Calu3 (cell line): ENCODE data around the gene PPP2R3A. TPM values are rescaled to one million over a fixed set of nuclear protein-coding genes. Genes with fewer than 3 reads are reported as not detected.

ENCODE experiments used
- BruUV-seq: library from RNA; stranded (reverse); fragments of 400-500 nt; replicated peaks from 2 replicates; lab custom pipeline; 2021; lab: Mats Ljungman, UMichigan
- CTCF ChIA-PET: fragments of 300-600 bp; sonication (Branson Sonifier 250); formaldehyde crosslinking; loops from one replicate; lab custom pipeline; 2022; ENCODE audit warnings: antibody characterized with exemption; lab: Charles Lee
- DNase-seq: peaks from one replicate; pipeline ENCODE4 v3.0.0; 2022
- H3K27ac Mint-ChIP-seq: one replicate; pipeline ENCODE4 v1.8.0; 2022; ENCODE audit warnings: mixed read lengths; ENCODE audit not compliant: unreplicated experiment
- H3K27me3 Mint-ChIP-seq: one replicate; pipeline ENCODE4 v1.8.0; 2022; ENCODE audit warnings: mixed read lengths; ENCODE audit not compliant: unreplicated experiment
- H3K36me3 Mint-ChIP-seq: one replicate; pipeline ENCODE4 v1.8.0; 2022; ENCODE audit warnings: mild to moderate bottlenecking, moderate library complexity, mixed read lengths; ENCODE audit not compliant: insufficient read depth, unreplicated experiment
- H3K4me1 Mint-ChIP-seq: one replicate; pipeline ENCODE4 v1.8.0; 2022; ENCODE audit warnings: mild to moderate bottlenecking, low read depth, mixed read lengths; ENCODE audit not compliant: unreplicated experiment
- H3K4me3 Mint-ChIP-seq: one replicate; pipeline ENCODE4 v1.8.0; 2022; ENCODE audit warnings: mild to moderate bottlenecking, low read depth, moderate library complexity, mixed read lengths; ENCODE audit not compliant: unreplicated experiment
- H3K9me3 Mint-ChIP-seq: one replicate; pipeline ENCODE4 v1.8.0; 2022; ENCODE audit warnings: low read depth, mixed read lengths; ENCODE audit not compliant: unreplicated experiment
- intact Hi-C: fragments of 100-400 bp; cut with micrococcal nuclease; formaldehyde crosslinking; loops from one replicate; pipeline ENCODE4 v1.10.0; 2022; ENCODE audit not compliant: unreplicated experiment
- total RNA-seq: library from RNA; stranded (reverse); gene quantifications from 2 replicates; pipeline ENCODE4 v1.2.3, GENCODE V29; 2022
- TF ChIP-seq, protein P1 (sequence below): fragments of 200-600 bp; IDR thresholded peaks from one replicate; pipeline ENCODE4 v1.8.0; 2022; ENCODE audit warnings: antibody characterized with exemption; ENCODE audit not compliant: unreplicated experiment

Gene PPP2R3A
- total RNA-seq, 1 experiment from 2014 or later, result 64.8 TPM

DNA sequence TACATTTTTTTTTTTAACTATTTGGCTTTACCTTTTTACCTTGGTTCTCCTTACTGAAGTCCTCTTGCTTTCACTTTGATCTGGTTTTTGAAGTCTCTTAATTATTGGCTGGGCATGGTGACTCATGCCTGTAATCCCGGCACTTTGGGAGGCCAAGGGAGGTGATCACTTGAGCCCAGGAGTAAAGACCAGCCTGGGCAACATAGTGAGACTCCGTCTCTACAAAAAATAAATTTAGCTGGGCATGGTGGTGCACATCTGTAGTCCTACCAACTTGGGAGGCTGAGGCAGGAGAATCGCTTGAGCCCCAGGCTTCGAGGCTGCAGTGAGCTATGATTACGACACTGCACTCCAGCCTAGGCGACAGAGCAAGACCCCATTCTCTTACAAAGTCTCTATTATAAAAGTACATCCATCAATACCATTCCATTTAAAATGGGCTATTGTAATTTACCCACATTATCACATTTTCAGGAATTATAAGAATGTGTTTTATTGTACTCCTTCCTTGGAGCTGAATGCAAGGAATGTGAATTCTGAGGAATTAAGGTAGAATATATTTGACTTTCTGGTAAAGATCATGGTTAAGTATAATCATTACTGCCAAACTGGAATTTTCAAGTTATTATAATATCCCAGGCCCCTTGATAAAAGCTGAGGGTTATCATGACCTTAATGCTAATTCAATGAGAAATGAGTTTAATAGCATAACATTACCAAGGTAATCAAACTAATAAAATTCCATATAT is 181.6 kb downstream of the PPP2R3A start:
- H3K4me1 Mint-ChIP-seq, result peaks cover 37% of the 10 kb centered on the region
- intact Hi-C loops, result loop anchor here (2.0 kb wide), 1 partner anchor 48 kb away; no protein-coding TSS in a partner anchor
- TF ChIP-seq, protein P1, sequence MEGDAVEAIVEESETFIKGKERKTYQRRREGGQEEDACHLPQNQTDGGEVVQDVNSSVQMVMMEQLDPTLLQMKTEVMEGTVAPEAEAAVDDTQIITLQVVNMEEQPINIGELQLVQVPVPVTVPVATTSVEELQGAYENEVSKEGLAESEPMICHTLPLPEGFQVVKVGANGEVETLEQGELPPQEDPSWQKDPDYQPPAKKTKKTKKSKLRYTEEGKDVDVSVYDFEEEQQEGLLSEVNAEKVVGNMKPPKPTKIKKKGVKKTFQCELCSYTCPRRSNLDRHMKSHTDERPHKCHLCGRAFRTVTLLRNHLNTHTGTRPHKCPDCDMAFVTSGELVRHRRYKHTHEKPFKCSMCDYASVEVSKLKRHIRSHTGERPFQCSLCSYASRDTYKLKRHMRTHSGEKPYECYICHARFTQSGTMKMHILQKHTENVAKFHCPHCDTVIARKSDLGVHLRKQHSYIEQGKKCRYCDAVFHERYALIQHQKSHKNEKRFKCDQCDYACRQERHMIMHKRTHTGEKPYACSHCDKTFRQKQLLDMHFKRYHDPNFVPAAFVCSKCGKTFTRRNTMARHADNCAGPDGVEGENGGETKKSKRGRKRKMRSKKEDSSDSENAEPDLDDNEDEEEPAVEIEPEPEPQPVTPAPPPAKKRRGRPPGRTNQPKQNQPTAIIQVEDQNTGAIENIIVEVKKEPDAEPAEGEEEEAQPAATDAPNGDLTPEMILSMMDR, result no peak
- H3K4me3 Mint-ChIP-seq, result no peak overlapping the region
- CTCF ChIA-PET, result interaction anchor here (0.6 to 1.1 kb wide), 2 partner anchors 30 to 34 kb away, joined by 3 read pairs; no protein-coding TSS in a partner anchor
- H3K27me3 Mint-ChIP-seq, result no peaks in the 10 kb centered on the region
- DNase-seq, result peak; percentile 42
- BruUV-seq, result TSS peak; percentile 24
- H3K27ac Mint-ChIP-seq, result no peak overlapping the region
- peaks cover 77% of the 10 kb centered on the region for H3K36me3 Mint-ChIP-seq
- no peaks in the 10 kb centered on the region for H3K9me3 Mint-ChIP-seq

DNA sequence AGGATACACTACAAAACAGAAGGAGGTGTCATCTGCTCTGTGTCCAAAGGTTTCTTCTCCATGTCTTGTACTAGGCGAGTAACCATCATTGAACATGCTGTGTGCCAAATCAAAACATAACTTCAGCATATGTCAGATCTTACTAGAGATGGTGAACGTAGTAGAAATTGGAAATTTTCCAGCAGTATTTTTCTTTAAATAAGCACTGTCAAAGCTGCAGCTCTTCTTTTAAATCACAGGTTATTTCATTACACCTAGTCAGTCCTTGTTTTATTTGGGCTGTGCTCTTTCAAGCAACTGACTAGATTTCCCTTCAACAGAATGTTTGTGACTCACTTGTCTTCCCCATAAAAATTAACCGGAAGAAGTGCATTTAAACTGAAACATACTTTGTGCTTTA is 184.1 kb downstream of the PPP2R3A start:
- CTCF ChIA-PET, result no interaction called here
- H3K4me3 Mint-ChIP-seq, result no peak overlapping the region
- no peak for DNase-seq
- TF ChIP-seq, protein P1, result no peak
- H3K4me1 Mint-ChIP-seq, result peaks cover 35% of the 10 kb centered on the region
- H3K9me3 Mint-ChIP-seq, result no peaks in the 10 kb centered on the region
- peak overlapping the region; percentile 37 for H3K27ac Mint-ChIP-seq
- no peaks in the 10 kb centered on the region for H3K27me3 Mint-ChIP-seq
- H3K36me3 Mint-ChIP-seq, result peaks cover 59% of the 10 kb centered on the region
- BruUV-seq, result TSS peak; percentile 24
- intact Hi-C loops, result loop anchor here (2.0 kb wide), 1 partner anchor 37 kb away; no protein-coding TSS in a partner anchor

- intact Hi-C loops, result no loop called here
- no peaks in the 10 kb centered on the region for H3K9me3 Mint-ChIP-seq
- H3K4me1 Mint-ChIP-seq, result peaks cover 36% of the 10 kb centered on the region
- no TSS peak for BruUV-seq
- no peaks in the 10 kb centered on the region for H3K27me3 Mint-ChIP-seq
- H3K4me3 Mint-ChIP-seq, result no peak overlapping the region
- TF ChIP-seq, protein P1, result no peak
- DNase-seq, result no peak
- H3K27ac Mint-ChIP-seq, result peak overlapping the region; percentile 4
- CTCF ChIA-PET, result interaction anchor here (1.4 kb wide), 1 partner anchor 17 kb away, joined by 4 read pairs; no protein-coding TSS in a partner anchor
- peaks cover 51% of the 10 kb centered on the region for H3K36me3 Mint-ChIP-seq
Measured at GRCh38 chr3:136151219-136151618, 185.7 kb downstream of the PPP2R3A start.

DNA sequence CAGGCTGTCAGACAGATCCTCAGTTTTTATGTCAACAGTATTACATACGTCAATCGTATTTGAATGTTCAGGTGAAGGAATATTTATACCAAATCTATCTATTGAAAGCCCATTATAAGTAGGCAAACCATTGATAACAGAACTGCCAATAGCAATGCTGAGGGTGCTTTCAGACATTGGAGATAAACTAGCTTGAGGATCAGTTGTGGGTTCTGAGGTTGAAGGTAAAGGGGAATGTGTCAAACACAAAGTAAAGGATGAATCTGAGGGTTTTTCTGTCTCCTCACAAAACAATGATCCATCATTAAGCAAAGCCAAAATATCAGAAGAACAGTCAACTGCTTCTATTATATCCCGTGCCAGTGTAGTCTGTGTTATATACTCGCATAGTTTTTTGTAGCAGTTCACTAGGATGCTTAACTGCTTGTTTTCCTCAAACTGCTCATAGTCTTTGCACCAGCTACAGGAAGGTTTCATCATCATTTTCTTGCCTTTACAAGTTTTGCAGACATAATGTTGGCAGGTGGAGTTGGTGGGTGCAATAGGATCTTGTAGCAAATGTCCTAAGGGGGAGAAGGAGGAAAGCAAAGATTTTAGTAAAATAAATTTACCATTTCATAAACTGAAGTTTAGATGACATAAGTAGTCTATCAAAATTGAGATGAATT is 186.8 kb downstream of the PPP2R3A start:
- H3K4me1 Mint-ChIP-seq, result peaks cover 35% of the 10 kb centered on the region
- H3K9me3 Mint-ChIP-seq, result no peaks in the 10 kb centered on the region
- peak overlapping the region; percentile 11 for H3K27ac Mint-ChIP-seq
- TF ChIP-seq, protein P1, result no peak
- intact Hi-C loops, result no loop called here
- CTCF ChIA-PET, result interaction anchor here (0.6 kb wide), 1 partner anchor 45 kb away, joined by 3 read pairs; no protein-coding TSS in a partner anchor
- DNase-seq, result no peak
- no TSS peak for BruUV-seq
- no peaks in the 10 kb centered on the region for H3K27me3 Mint-ChIP-seq
- H3K4me3 Mint-ChIP-seq, result no peak overlapping the region
- peaks cover 45% of the 10 kb centered on the region for H3K36me3 Mint-ChIP-seq
